PC-9 (cell line): ENCODE data around the gene MARCHF6. TPM values are rescaled to one million over a fixed set of nuclear protein-coding genes. Genes with fewer than 3 reads are reported as not detected.

ENCODE experiments used
- BruUV-seq: library from RNA; stranded (reverse); fragments of 400-500 nt; replicated peaks from 2 replicates; lab custom pipeline; 2021; lab: Mats Ljungman, UMichigan
- CTCF ChIA-PET: fragments of 300-600 bp; sonication (Branson Sonifier 250); formaldehyde crosslinking; loops from one replicate; lab custom pipeline; 2022; ENCODE audit warnings: antibody characterized with exemption; lab: Charles Lee
- POLR2A ChIA-PET: fragments of 300-600 bp; sonication (Branson Sonifier 250); formaldehyde crosslinking; loops from one replicate; lab custom pipeline; 2022; ENCODE audit warnings: antibody characterized with exemption; ENCODE audit not compliant: unreplicated experiment; lab: Charles Lee
- DNase-seq, 2 experiments: peaks; one replicate each; pipeline versions ENCODE4 v3.0.0 to v3.0.0-alpha.2; 2015 to 2022; ENCODE audit warnings: mixed read lengths in 1 of 2
- H2AFZ ChIP-seq: fragments of 200-600 bp; sonication (generic); 2 replicates; pipeline ENCODE4 v1.8.1; 2017; ENCODE audit warnings: antibody characterized with exemption
- H3F3A ChIP-seq: fragments of 200-600 bp; sonication (generic); 2 replicates; pipeline ENCODE4 v1.8.1; 2017; ENCODE audit warnings: antibody characterized with exemption, mild to moderate bottlenecking, low read depth; ENCODE audit not compliant: insufficient read depth
- H3K27ac ChIP-seq: fragments of 200-600 bp; sonication (generic); 2 replicates; pipeline ENCODE4 v1.6.1; 2016; ENCODE audit warnings: mixed run types
- H3K27me3 ChIP-seq: fragments of 200-600 bp; sonication (generic); 2 replicates; pipeline ENCODE4 v1.6.1; 2016; ENCODE audit warnings: low read depth, mixed run types; ENCODE audit not compliant: insufficient read depth
- H3K36me3 ChIP-seq: fragments of 200-600 bp; sonication (generic); 2 replicates; pipeline ENCODE4 v1.6.1; 2016; ENCODE audit warnings: low read depth, mixed run types
- H3K4me1 ChIP-seq: fragments of 200-600 bp; sonication (generic); replicated peaks from 2 replicates; pipeline ENCODE4 v1.6.1; 2016; ENCODE audit warnings: mixed run types; ENCODE audit not compliant: insufficient read depth
- H3K4me2 ChIP-seq: fragments of 200-600 bp; sonication (generic); 2 replicates; pipeline ENCODE4 v1.6.1; 2017; ENCODE audit warnings: mixed run types
- H3K4me3 ChIP-seq: fragments of 200-600 bp; sonication (generic); 2 replicates; pipeline ENCODE4 v1.6.1; 2016; ENCODE audit warnings: mixed run types
- H3K79me2 ChIP-seq: fragments of 200-600 bp; sonication (generic); 2 replicates; pipeline ENCODE4 v1.6.1; 2017; ENCODE audit warnings: low read depth, mixed run types
- H3K9me2 ChIP-seq: fragments of 200-600 bp; sonication (generic); 2 replicates; pipeline ENCODE4 v1.8.1; 2017; ENCODE audit warnings: mild to moderate bottlenecking; ENCODE audit not compliant: insufficient read depth
- H3K9me3 ChIP-seq: fragments of 200-600 bp; sonication (generic); 2 replicates; pipeline ENCODE4 v1.8.1; 2016; ENCODE audit warnings: low read depth; ENCODE audit not compliant: insufficient read depth
- H4K20me1 ChIP-seq: fragments of 200-600 bp; sonication (generic); 2 replicates; pipeline ENCODE4 v1.8.1; 2017; ENCODE audit not compliant: insufficient read depth
- EZH2 ChIP-seq: fragments of 200-600 bp; sonication (generic); IDR thresholded peaks from 2 replicates; pipeline ENCODE4 v1.8.0; 2017; ENCODE audit warnings: antibody characterized with exemption, low read depth
- intact Hi-C: fragments of 100-400 bp; cut with micrococcal nuclease; formaldehyde crosslinking; loops from one replicate; pipeline ENCODE4 v1.10.0; 2022; ENCODE audit not compliant: unreplicated experiment
- total RNA-seq: library from RNA; stranded (reverse); gene quantifications from 2 replicates; pipeline ENCODE4 v1.2.3, GENCODE V29; 2021
- TF ChIP-seq, protein P1 (sequence below): fragments of 200-600 bp; sonication (generic); conservative IDR thresholded peaks from 2 replicates; pipeline ENCODE4 v1.6.1; 2017; ENCODE audit warnings: mixed run types, antibody characterized with exemption, mild to moderate bottlenecking, moderate library complexity

MARCHF6 gene
- total RNA-seq, 1 experiment from 2014 or later: 364 TPM

DNA sequence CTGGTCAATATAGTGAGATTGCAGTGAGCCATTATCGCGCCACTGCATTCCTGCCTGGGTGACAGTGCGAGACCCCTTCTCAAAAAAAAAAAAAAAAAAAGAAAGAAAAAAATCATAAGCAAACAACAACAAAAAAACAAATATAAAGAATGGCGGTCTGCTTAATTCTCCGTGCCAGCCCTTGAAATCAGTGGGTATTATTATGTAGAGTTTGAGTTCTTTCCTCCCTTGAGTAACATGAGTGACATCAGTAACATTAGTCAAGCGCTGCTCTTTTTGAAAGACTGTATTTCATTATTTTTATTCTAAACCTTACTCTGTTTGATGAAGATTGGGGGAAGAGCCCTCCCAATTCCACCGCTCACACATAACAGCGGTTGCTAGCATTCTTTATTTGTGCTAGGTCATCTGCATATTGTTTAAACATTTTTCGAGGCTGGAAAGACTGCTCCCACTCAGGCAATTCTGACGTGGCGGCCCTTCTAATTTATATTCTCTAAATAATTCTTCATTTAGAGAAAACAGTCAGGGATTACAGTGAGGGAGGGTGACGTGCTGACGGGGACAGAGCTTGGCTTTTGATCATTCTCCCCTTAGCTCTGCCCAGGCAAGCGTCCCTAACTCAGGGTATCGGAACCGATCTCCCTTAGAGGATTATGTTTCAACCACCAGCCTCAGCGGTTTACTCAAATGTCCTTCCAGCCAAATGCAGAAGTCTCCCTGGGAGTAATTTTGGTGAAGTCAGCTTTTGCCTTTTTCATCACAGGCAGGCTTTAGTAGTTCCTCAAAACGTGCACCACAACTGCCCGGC is 860 bp upstream of the MARCHF6 start:
- Histone ChIP-seq H3K79me2 (peaks cover 54% of the 10 kb centered on the region), H3K27me3 (no peaks in the 10 kb centered on the region), H2AFZ (peak overlapping the region; percentile 97), H3K4me3 (peak overlapping the region; percentile 85), H3K36me3 (peaks cover 11% of the 10 kb centered on the region), H3F3A (peaks cover 19% of the 10 kb centered on the region; the same call in 1 of the 2 replicates), H3K9me2 (no peaks in the 10 kb centered on the region), H3K27ac (peak overlapping the region; percentile 93), H3K9me3 (no peaks in the 10 kb centered on the region), H4K20me1 (peaks cover 31% of the 10 kb centered on the region), H3K4me1 (peaks cover 18% of the 10 kb centered on the region), H3K4me2 (peak overlapping the region; percentile 92)
- intact Hi-C loops: loop anchor here (1.0 to 5.0 kb wide), 8 partner anchors 14 to 245 kb away; partner anchors contain the start of gene CCT5
- ChIA-PET CTCF (interaction anchor here (0.8 to 1.5 kb wide), 3 partner anchors 12 to 69 kb away, joined by 3 to 7 read pairs (median 6); no protein-coding TSS in a partner anchor), POLR2A (interaction anchor here (0.5 to 1.5 kb wide), 12 partner anchors 10 to 207 kb away, joined by 3 to 14 read pairs (median 4); no protein-coding TSS in a partner anchor)
- peak in 1 of 2 experiments; percentile 64 for DNase-seq
- TF ChIP-seq, protein P1, sequence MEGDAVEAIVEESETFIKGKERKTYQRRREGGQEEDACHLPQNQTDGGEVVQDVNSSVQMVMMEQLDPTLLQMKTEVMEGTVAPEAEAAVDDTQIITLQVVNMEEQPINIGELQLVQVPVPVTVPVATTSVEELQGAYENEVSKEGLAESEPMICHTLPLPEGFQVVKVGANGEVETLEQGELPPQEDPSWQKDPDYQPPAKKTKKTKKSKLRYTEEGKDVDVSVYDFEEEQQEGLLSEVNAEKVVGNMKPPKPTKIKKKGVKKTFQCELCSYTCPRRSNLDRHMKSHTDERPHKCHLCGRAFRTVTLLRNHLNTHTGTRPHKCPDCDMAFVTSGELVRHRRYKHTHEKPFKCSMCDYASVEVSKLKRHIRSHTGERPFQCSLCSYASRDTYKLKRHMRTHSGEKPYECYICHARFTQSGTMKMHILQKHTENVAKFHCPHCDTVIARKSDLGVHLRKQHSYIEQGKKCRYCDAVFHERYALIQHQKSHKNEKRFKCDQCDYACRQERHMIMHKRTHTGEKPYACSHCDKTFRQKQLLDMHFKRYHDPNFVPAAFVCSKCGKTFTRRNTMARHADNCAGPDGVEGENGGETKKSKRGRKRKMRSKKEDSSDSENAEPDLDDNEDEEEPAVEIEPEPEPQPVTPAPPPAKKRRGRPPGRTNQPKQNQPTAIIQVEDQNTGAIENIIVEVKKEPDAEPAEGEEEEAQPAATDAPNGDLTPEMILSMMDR: no peak
- no peak for TF ChIP-seq EZH2
- TSS peak; percentile 93 for BruUV-seq

DNA sequence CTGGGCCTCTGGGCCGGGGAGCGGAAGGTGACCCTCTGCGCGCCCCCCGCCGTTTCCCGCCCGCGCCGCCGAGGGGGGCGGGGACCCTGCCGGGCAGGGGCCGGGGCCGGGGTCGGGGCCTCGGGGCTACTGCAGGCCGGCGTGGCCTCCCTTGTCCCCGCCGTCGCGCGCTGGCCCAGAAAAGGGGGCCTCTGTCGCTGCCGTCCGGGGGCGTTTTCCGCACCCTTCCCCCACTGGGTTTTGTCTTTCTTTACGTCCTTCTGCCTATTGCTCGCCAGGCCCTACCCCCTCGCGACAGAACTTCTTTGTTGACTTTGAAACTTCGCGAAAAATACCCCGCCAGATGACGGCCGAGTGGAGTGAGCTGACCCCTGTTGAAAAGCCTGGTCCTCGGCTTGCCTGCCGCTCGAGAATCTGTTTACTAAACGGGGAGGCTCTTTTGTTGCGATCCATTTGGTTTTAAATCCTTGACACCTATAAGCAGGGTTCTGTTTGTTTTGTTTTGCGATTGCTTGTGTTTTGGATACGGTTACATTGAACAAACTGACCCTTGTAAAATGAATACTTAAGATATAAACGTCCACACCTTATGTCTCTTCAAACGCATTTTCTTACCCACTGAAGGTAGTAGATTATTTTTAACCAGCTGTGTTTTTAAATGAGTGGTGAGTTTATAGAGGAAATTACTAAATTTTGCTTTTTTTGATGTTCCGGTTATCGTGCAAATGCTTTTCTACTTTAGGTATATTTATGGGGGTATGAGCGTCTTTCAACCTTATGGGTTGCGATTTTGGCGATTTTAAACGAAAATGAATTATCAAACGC is 765 bp downstream of the MARCHF6 start:
- Histone ChIP-seq H3K9me2 (no peaks in the 10 kb centered on the region), H3K9me3 (no peaks in the 10 kb centered on the region), H3K79me2 (peaks cover 70% of the 10 kb centered on the region), H3K4me1 (peaks cover 18% of the 10 kb centered on the region), H3K27me3 (no peaks in the 10 kb centered on the region), H4K20me1 (peaks cover 46% of the 10 kb centered on the region), H3F3A (peaks cover 9% of the 10 kb centered on the region; the same call in 1 of the 2 replicates), H3K4me3 (peak overlapping the region; percentile 85), H2AFZ (peak overlapping the region; percentile 15; the same call in 1 of the 2 replicates), H3K27ac (peak overlapping the region; percentile 93), H3K4me2 (peak overlapping the region; percentile 89), H3K36me3 (peaks cover 17% of the 10 kb centered on the region)
- TF ChIP-seq, protein P1: no peak
- no peak for TF ChIP-seq EZH2
- POLR2A ChIA-PET: interaction anchor here (0.6 to 1.5 kb wide), 15 partner anchors 10 to 406 kb away, joined by 3 to 9 read pairs (median 4); no protein-coding TSS in a partner anchor
- DNase-seq: peak; percentile 50 to 70
- intact Hi-C loops: loop anchor here (5.0 kb wide), 2 partner anchors 198 to 243 kb away; no protein-coding TSS in a partner anchor
- CTCF ChIA-PET: interaction anchor here (0.6 to 1.5 kb wide), 5 partner anchors 10 to 71 kb away, joined by 3 to 7 read pairs (median 6); no protein-coding TSS in a partner anchor
- TSS peak; percentile 43 for BruUV-seq
